T1000 (cell line): ENCODE data around the gene FLT1.

Experiments used
- DNase-seq: peaks from one replicate; lab custom pipeline; 2025; ENCODE audit warnings: mixed read lengths; lab: John Stamatoyannopoulos, UW

Gene FLT1, protein sequence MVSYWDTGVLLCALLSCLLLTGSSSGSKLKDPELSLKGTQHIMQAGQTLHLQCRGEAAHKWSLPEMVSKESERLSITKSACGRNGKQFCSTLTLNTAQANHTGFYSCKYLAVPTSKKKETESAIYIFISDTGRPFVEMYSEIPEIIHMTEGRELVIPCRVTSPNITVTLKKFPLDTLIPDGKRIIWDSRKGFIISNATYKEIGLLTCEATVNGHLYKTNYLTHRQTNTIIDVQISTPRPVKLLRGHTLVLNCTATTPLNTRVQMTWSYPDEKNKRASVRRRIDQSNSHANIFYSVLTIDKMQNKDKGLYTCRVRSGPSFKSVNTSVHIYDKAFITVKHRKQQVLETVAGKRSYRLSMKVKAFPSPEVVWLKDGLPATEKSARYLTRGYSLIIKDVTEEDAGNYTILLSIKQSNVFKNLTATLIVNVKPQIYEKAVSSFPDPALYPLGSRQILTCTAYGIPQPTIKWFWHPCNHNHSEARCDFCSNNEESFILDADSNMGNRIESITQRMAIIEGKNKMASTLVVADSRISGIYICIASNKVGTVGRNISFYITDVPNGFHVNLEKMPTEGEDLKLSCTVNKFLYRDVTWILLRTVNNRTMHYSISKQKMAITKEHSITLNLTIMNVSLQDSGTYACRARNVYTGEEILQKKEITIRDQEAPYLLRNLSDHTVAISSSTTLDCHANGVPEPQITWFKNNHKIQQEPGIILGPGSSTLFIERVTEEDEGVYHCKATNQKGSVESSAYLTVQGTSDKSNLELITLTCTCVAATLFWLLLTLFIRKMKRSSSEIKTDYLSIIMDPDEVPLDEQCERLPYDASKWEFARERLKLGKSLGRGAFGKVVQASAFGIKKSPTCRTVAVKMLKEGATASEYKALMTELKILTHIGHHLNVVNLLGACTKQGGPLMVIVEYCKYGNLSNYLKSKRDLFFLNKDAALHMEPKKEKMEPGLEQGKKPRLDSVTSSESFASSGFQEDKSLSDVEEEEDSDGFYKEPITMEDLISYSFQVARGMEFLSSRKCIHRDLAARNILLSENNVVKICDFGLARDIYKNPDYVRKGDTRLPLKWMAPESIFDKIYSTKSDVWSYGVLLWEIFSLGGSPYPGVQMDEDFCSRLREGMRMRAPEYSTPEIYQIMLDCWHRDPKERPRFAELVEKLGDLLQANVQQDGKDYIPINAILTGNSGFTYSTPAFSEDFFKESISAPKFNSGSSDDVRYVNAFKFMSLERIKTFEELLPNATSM (N-terminal part only)

DNA sequence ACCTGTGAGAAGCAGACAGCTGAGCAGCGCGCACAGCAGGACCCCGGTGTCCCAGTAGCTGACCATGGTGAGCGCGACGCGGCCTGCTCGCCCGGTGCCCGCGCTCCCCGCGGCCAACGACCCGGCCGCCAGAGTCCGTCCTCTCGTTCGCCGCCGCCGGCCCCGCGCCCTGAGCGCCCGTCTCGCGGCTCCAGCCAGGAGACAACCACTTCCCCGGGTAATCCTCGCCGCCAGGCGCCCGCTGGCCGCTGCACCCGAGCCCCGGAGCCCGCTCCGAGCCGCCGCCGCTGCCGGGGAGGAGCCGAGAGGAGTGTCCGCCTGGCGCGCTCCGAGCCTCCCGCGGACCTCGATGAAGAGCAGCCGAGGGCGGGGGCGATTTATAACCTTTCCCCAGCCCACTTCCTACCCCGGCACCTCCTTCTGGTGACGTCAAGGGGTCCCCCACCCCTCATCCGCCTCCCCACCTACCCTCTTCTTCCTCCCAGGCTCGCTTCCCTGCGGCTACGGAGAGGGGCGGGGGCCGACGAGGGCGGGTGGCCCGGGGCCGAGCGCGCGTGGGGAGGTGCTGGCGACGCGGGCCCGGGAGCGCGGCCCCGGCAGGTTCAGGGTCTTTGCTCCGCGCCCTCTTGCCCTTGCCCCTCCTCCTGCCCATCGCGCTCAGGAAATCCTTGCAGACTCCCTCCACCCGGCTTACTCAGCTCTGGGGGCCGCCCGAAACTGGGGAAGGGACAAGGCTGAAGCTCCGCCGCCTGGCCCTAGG is at the start of gene FLT1:
FLT1 (minus strand) TSS at position 351 of the 760 bp plus-strand sequence; CDS start at position 66, 285 bp downstream.
- no peak for DNase-seq

GRCh38 chr13:28544026-28544425 is 49.1 kb upstream of the FLT1 start:
- DNase-seq = no peak

DNA sequence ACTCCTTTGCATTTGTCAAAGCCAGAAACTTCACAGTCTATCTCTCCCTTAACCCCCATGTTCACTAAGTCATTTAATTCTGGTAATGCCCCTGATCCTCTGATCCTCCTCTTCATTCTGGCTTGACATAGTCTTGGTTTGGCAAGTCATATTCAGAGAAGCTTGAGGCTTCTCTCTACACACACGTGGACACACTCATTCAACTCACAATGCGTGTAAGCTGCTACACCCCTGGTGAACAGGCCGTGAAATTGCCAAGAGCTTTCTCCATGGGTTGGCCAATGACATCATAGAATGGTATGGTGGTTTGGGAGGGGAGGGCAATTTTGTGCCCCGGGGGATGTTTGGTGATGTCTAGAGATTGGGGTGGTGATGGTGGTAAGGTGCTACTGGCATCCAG is 47.9 kb upstream of the FLT1 start:
- DNase-seq = no peak

DNA sequence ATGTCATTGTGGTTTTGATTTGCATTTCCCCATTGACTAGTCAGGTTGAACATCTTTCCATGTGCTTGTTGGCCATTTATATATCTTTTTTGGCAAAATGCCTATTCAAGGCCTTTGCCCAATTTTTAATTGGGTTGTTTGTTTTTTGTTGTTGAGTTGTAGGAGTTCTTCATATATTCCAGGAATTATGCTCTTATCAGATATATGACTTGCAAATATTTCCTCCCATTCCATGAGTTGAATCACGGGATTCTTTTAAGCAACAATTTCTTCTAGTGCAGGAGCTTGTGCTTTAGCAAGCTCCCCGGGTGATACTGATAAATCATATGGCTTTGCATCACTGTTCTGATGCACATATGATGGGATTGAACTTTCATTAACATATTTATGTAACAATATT is 47.0 kb upstream of the FLT1 start:
- no peak for DNase-seq

DNA sequence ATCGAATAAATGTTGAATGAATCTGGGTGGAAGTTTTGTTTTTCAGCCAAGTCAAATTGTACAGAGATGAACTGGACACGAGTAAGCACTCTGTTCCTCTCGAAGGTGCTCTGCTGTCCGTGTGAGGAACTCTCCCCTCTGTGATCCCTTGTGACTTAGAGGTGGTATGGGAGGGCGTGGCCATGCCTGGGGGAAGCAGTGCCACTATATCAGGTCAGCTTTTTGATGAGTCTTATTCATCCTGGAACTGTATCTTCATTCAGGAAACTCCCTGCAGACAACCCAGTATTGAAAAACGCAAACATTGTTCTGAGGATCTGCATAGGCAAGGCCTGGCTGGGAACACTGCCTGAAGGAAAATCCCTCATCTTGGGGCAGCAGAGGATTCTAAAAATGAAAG is 45.7 kb upstream of the FLT1 start:
- DNase-seq = no peak

GRCh38 chr13:28539625-28540286 is 44.8 kb upstream of the FLT1 start:
- no peak for DNase-seq

GRCh38 chr13:28538932-28539331 is 44.0 kb upstream of the FLT1 start:
- DNase-seq = no peak

DNA sequence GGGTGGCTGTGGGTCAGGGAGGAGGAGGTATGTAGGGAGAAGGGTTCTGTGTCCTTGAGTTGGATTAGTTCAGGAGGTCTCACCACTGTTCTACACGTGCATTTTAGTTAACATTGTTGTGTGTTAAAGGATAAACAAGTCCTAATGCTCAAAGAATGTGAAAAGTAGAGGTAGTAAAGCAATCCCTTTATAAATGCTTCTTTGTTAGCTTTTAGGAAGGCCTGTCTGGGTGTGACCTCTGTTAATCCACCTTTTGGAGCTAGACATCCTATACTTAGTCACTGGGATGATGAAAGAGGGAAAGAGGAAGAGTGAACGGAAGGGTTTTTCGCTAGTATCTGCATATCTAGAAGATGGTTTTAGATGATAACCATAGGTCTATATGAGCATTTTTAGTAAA is 42.2 kb upstream of the FLT1 start:
- no peak for DNase-seq

DNA sequence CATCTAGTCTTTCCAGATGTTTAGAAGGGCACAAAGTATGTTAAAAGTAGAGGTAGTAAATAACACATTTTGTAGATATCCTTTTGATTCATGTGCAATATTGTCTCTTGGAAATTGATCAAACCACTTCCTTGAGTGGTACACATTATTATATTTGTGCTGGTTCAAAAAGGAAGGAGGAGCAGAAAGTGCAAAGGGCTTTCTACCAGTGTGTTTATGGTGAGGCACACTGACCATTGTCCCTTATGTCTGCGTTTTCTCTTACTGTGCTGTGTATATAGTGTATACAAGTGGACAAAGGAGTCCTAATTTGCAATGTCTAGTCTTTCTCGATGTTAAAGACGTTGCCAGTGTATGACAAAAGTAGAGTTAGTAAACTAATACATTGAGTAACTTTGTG is 41.4 kb upstream of the FLT1 start:
- DNase-seq = no peak

GRCh38 chr13:28535734-28536133 is 40.8 kb upstream of the FLT1 start:
- DNase-seq = no peak

GRCh38 chr13:28534801-28535200 is 39.9 kb upstream of the FLT1 start:
- DNase-seq = no peak

- DNase-seq = no peak
Measured at GRCh38 chr13:28534210-28534609, 39.3 kb upstream of the FLT1 start.

GRCh38 chr13:28533441-28534166 is 38.7 kb upstream of the FLT1 start:
- DNase-seq = no peak

DNA sequence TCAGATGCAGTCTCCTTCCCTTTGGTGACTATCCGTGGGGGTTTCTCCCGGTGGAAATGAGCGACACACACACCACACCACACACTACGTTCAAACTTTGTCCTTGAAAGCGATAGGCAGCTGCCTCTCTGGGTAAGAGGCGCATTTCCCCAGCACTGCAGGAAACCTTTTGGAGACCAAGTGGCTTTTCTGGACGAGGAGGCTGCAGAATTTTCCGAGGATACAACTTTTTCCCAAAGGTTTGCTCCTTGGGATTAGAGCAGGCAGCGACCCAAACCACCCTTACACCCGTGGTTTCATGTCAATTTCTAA is 38.2 kb upstream of the FLT1 start:
- no peak for DNase-seq

GRCh38 chr13:28532388-28533124 is 37.6 kb upstream of the FLT1 start:
- no peak for DNase-seq

GRCh38 chr13:28531845-28532387 is 37.0 kb upstream of the FLT1 start:
- DNase-seq = no peak

DNA sequence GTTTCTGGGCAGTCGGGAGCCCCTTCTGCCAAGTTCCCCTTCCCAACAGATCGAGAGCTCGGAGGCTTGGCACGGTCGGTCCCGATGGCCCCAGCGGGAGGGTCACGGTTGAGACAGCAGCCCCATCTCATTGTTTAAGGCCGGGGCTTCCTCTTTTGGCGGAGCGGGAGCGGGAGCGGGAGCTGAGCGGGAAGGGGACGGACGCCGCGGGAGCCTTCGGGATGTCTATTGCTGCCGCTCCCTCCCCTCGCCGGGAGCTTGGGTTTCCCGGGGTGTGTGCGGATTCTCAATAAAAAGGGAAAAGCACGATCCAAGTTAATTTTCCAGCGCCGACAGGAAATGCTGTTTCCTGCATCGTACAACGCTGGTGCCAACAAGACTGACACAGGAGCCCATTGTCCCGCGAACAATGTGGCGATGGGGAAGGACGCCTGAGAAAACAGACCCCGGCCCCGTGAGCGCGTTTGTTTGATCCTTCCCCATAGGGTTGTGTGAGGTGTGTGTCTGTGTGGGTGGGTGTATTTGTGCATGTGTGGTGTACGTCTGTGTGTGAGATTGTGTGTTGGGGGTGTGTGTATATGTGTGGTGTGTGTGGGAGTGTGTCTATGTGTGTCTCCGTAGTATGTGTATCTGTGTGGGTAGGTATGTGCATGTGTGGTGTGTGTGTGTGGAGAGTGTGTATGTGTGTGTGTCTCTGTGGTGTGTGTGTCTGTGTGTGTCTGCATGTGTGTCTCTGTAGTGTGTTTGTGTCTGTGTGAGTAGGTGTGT is 36.3 kb upstream of the FLT1 start:
- no peak for DNase-seq

DNA sequence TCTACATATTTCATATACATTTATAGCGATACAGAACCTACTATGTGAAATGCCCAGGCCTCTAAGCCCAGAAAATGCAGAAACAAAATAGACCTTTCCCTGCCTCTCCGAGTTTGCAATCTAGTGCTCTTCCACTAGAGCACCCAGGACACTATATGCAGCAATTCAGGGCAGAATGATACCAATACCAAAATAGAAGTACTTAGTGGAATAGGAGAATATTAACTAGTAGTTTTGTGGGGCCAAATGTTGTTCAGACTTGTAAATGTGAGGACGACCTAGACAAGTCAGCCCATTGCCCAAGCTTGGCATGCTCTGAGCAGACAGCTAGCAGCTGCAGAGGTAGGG is 35.8 kb upstream of the FLT1 start:
- DNase-seq = no peak

- DNase-seq = no peak
Measured at GRCh38 chr13:28529836-28530235, 34.9 kb upstream of the FLT1 start.
